ENCODE data around the gene KLF15. TPM values are rescaled to one million over a fixed set of nuclear protein-coding genes. Genes with fewer than 3 reads are reported as not detected.

KLF15 gene
- total RNA-seq, 2 experiments from 2014 or later, result 0.11 to 0.22 TPM

- Mint-ChIP-seq H3K27me3 (no peaks in the 10 kb centered on the region), H3K4me1 (no peaks in the 10 kb centered on the region), H3K4me3 (no peak overlapping the region), H3K9me3 (no peaks in the 10 kb centered on the region), H3K36me3 (no peaks in the 10 kb centered on the region), H3K27ac (no peak overlapping the region)
- POLR2A ChIA-PET, result no interaction called here
- no peak for ATAC-seq (ENCODE audit: low read depth)
- no peak for DNase-seq
Measured at GRCh38 chr3:126375835-126376331, 18.7 kb upstream of the KLF15 start.

- Mint-ChIP-seq H3K4me3 (no peak overlapping the region), H3K4me1 (no peaks in the 10 kb centered on the region), H3K27ac (no peak overlapping the region), H3K9me3 (no peaks in the 10 kb centered on the region), H3K36me3 (no peaks in the 10 kb centered on the region), H3K27me3 (no peaks in the 10 kb centered on the region)
- DNase-seq, result no peak
- ATAC-seq (ENCODE audit: low read depth), result no peak
- POLR2A ChIA-PET, result no interaction called here
Measured at GRCh38 chr3:126373682-126374601, 16.7 kb upstream of the KLF15 start.

- Mint-ChIP-seq H3K27ac (no peak overlapping the region), H3K36me3 (no peaks in the 10 kb centered on the region), H3K9me3 (no peaks in the 10 kb centered on the region), H3K4me1 (no peaks in the 10 kb centered on the region), H3K27me3 (no peaks in the 10 kb centered on the region), H3K4me3 (no peak overlapping the region)
- POLR2A ChIA-PET, result no interaction called here
- DNase-seq, result no peak
- ATAC-seq (ENCODE audit: low read depth), result no peak
Measured at GRCh38 chr3:126373146-126373613, 16.0 kb upstream of the KLF15 start.

- Mint-ChIP-seq H3K27ac (no peak overlapping the region), H3K9me3 (no peaks in the 10 kb centered on the region), H3K4me1 (no peaks in the 10 kb centered on the region), H3K27me3 (no peaks in the 10 kb centered on the region), H3K36me3 (no peaks in the 10 kb centered on the region), H3K4me3 (no peak overlapping the region)
- DNase-seq (no peak), ATAC-seq (ENCODE audit: low read depth) (no peak)
- POLR2A ChIA-PET, result no interaction called here
Measured at GRCh38 chr3:126372413-126373145, 15.4 kb upstream of the KLF15 start.

- Mint-ChIP-seq H3K27me3 (no peaks in the 10 kb centered on the region), H3K27ac (no peak overlapping the region), H3K4me1 (no peaks in the 10 kb centered on the region), H3K4me3 (no peak overlapping the region), H3K36me3 (no peaks in the 10 kb centered on the region), H3K9me3 (no peaks in the 10 kb centered on the region)
- ATAC-seq (ENCODE audit: low read depth) (no peak), DNase-seq (no peak)
- POLR2A ChIA-PET, result no interaction called here
Measured at GRCh38 chr3:126371096-126371705, 14.0 kb upstream of the KLF15 start.

- no peak overlapping the region for H3K27ac Mint-ChIP-seq
- no peaks in the 10 kb centered on the region for H3K4me1 Mint-ChIP-seq
- no peaks in the 10 kb centered on the region for H3K27me3 Mint-ChIP-seq
- H3K4me3 Mint-ChIP-seq, result no peak overlapping the region
- H3K9me3 Mint-ChIP-seq, result no peaks in the 10 kb centered on the region
- DNase-seq, result no peak
- no peaks in the 10 kb centered on the region for H3K36me3 Mint-ChIP-seq
- POLR2A ChIA-PET, result no interaction called here
- ATAC-seq (ENCODE audit: low read depth), result no peak
Measured at GRCh38 chr3:126370606-126371005, 13.4 kb upstream of the KLF15 start.

GRCh38 chr3:126370055-126370454 lies 12.8 kb upstream of the KLF15 start:
- DNase-seq, result no peak
- no peaks in the 10 kb centered on the region for H3K27me3 Mint-ChIP-seq
- H3K4me1 Mint-ChIP-seq, result no peaks in the 10 kb centered on the region
- no peaks in the 10 kb centered on the region for H3K36me3 Mint-ChIP-seq
- H3K9me3 Mint-ChIP-seq, result no peaks in the 10 kb centered on the region
- no peak overlapping the region for H3K27ac Mint-ChIP-seq
- POLR2A ChIA-PET, result no interaction called here
- no peak overlapping the region for H3K4me3 Mint-ChIP-seq
- no peak for ATAC-seq (ENCODE audit: low read depth)

GRCh38 chr3:126369490-126369889 lies 12.3 kb upstream of the KLF15 start:
- H3K4me3 Mint-ChIP-seq, result no peak overlapping the region
- H3K4me1 Mint-ChIP-seq, result no peaks in the 10 kb centered on the region
- H3K27me3 Mint-ChIP-seq, result no peaks in the 10 kb centered on the region
- H3K36me3 Mint-ChIP-seq, result no peaks in the 10 kb centered on the region
- POLR2A ChIA-PET, result no interaction called here
- DNase-seq, result no peak
- H3K27ac Mint-ChIP-seq, result no peak overlapping the region
- H3K9me3 Mint-ChIP-seq, result no peaks in the 10 kb centered on the region
- no peak for ATAC-seq (ENCODE audit: low read depth)

- POLR2A ChIA-PET, result no interaction called here
- Mint-ChIP-seq H3K9me3 (no peaks in the 10 kb centered on the region), H3K4me3 (no peak overlapping the region), H3K4me1 (no peaks in the 10 kb centered on the region), H3K27me3 (no peaks in the 10 kb centered on the region), H3K27ac (no peak overlapping the region), H3K36me3 (no peaks in the 10 kb centered on the region)
- DNase-seq (no peak), ATAC-seq (ENCODE audit: low read depth) (no peak)
Measured at GRCh38 chr3:126367316-126367805, 10.2 kb upstream of the KLF15 start.

GRCh38 chr3:126365351-126366277 lies 8.4 kb upstream of the KLF15 start:
- Mint-ChIP-seq H3K27me3 (peaks cover 5% of the 10 kb centered on the region), H3K36me3 (no peaks in the 10 kb centered on the region), H3K9me3 (no peaks in the 10 kb centered on the region), H3K27ac (no peak overlapping the region), H3K4me3 (no peak overlapping the region), H3K4me1 (no peaks in the 10 kb centered on the region)
- no peak for ATAC-seq (ENCODE audit: low read depth)
- no peak for DNase-seq
- POLR2A ChIA-PET, result no interaction called here

- Mint-ChIP-seq H3K9me3 (no peaks in the 10 kb centered on the region), H3K27ac (no peak overlapping the region), H3K4me3 (no peak overlapping the region), H3K4me1 (no peaks in the 10 kb centered on the region), H3K27me3 (peaks cover 8% of the 10 kb centered on the region), H3K36me3 (no peaks in the 10 kb centered on the region)
- DNase-seq, result no peak
- no peak for ATAC-seq (ENCODE audit: low read depth)
- POLR2A ChIA-PET, result no interaction called here
Measured at GRCh38 chr3:126364731-126365301, 7.6 kb upstream of the KLF15 start.

GRCh38 chr3:126364130-126364695 lies 7.0 kb upstream of the KLF15 start:
- no peaks in the 10 kb centered on the region for H3K36me3 Mint-ChIP-seq
- DNase-seq, result no peak
- peaks cover 13% of the 10 kb centered on the region for H3K27me3 Mint-ChIP-seq
- H3K9me3 Mint-ChIP-seq, result no peaks in the 10 kb centered on the region
- POLR2A ChIA-PET, result no interaction called here
- ATAC-seq (ENCODE audit: low read depth), result no peak
- no peak overlapping the region for H3K4me3 Mint-ChIP-seq
- H3K27ac Mint-ChIP-seq, result no peak overlapping the region
- no peaks in the 10 kb centered on the region for H3K4me1 Mint-ChIP-seq
